ENCODE data around the gene PRKAG2. TPM values are rescaled to one million over a fixed set of nuclear protein-coding genes. Genes with fewer than 3 reads are reported as not detected.

The PRKAG2 gene
- total and polyA plus RNA-seq, 4 donors: 3.6 to 25.1 (median 16.8) TPM

DNA sequence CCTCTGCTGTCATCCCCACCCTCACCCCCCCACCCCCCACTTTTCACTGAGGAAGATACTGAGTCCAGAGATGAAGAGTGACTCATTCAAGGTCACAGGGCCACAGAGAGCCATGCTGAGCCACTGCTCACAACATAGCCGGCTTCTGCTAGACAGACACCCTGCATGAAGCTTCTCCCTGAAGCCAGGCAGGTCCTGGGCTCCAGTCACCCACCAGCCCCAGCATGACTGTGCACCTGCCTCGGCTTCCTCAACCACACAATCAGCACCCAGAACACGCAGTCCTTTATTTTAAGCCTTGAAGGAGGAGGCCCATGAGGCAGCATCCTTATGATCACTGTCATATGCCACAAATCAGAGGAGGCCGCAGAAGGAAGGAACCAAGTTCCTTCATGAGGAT is 19.2 kb upstream of the PRKAG2 start (continued):
- no peak for TF ChIP-seq REST (IDR thresholded peaks at IDR 0.05)
- no peak for TF ChIP-seq YY1 (IDR thresholded peaks at IDR 0.05)
- TF ChIP-seq, protein P1, sequence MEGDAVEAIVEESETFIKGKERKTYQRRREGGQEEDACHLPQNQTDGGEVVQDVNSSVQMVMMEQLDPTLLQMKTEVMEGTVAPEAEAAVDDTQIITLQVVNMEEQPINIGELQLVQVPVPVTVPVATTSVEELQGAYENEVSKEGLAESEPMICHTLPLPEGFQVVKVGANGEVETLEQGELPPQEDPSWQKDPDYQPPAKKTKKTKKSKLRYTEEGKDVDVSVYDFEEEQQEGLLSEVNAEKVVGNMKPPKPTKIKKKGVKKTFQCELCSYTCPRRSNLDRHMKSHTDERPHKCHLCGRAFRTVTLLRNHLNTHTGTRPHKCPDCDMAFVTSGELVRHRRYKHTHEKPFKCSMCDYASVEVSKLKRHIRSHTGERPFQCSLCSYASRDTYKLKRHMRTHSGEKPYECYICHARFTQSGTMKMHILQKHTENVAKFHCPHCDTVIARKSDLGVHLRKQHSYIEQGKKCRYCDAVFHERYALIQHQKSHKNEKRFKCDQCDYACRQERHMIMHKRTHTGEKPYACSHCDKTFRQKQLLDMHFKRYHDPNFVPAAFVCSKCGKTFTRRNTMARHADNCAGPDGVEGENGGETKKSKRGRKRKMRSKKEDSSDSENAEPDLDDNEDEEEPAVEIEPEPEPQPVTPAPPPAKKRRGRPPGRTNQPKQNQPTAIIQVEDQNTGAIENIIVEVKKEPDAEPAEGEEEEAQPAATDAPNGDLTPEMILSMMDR (IDR thresholded peaks at IDR 0.05; ENCODE audit: low read depth, low read length, missing input control): no peak
- TF ChIP-seq FOXA2 (IDR thresholded peaks at IDR 0.05): no peak
- no peak for TF ChIP-seq SP1 (IDR thresholded peaks at IDR 0.05)
- TF ChIP-seq MAX (IDR thresholded peaks at IDR 0.05): no peak
- TF ChIP-seq HNF4G (IDR thresholded peaks at IDR 0.05): no peak

- 89% methylated on average over 10 of the region's 10 CpGs for WGBS
- TF ChIP-seq ZBTB33 (IDR thresholded peaks at IDR 0.05): no peak
- TF ChIP-seq FOXA1 (IDR thresholded peaks at IDR 0.05): no peak
- no peak for TF ChIP-seq HNF4G (IDR thresholded peaks at IDR 0.05)
- no peak for TF ChIP-seq YY1 (IDR thresholded peaks at IDR 0.05)
- no peak for TF ChIP-seq GABPA (IDR thresholded peaks at IDR 0.05 in 1 of 2, conservative IDR thresholded peaks at IDR 0.05 in 1 of 2)
- no peak for TF ChIP-seq TAF1 (conservative IDR thresholded peaks at IDR 0.05)
- TF ChIP-seq, protein P1 (IDR thresholded peaks at IDR 0.05; ENCODE audit: low read depth, low read length, missing input control): no peak
- DNase-seq (ENCODE audit: low spot score): no peak
- Histone ChIP-seq H3K4me1 (ENCODE audit: control insufficient read depth in 4 of 4, insufficient read depth in 4 of 4, low read length in 3 of 4) (peaks cover 0 to 7% (median 2%) of the 10 kb centered on the region in 4 donors), H3K9ac (ENCODE audit: low read depth in 1 of 2, low read length in 2 of 2) (no peak overlapping the region), H3K27me3 (ENCODE audit: control insufficient read depth in 4 of 4, insufficient read depth in 4 of 4, low read length in 3 of 4) (no peaks in the 10 kb centered on the region), H3K4me3 (ENCODE audit: low read depth in 1 of 3, low read length in 3 of 3) (no peak overlapping the region), H3K36me3 (ENCODE audit: control insufficient read depth in 4 of 4, insufficient read depth in 3 of 4, low read depth in 1 of 4, low read length in 3 of 4) (no peaks in the 10 kb centered on the region), H3K27ac (ENCODE audit: low read depth in 1 of 2, low read length in 2 of 2) (no peak overlapping the region), H3K9me3 (ENCODE audit: control insufficient read depth in 4 of 4, low read length in 3 of 4) (no peaks in the 10 kb centered on the region)
These were observed 18.7 kb upstream of the PRKAG2 start for GRCh38 chr7:151895631-151896031.
